GM21515 (cell line): ENCODE data around the gene HOXC4.
"Not testable (repeated sequence)": the region's sequence is repeated elsewhere in the genome, so short reads cannot be mapped to it uniquely, and the experiment has no call there.

Source experiments
- ATAC-seq: cut with Tn5 transposase; IDR thresholded peaks from one replicate; pipeline ENCODE4 v1.9.1; 2021; ENCODE audit not compliant: unreplicated experiment

Gene HOXC4

DNA sequence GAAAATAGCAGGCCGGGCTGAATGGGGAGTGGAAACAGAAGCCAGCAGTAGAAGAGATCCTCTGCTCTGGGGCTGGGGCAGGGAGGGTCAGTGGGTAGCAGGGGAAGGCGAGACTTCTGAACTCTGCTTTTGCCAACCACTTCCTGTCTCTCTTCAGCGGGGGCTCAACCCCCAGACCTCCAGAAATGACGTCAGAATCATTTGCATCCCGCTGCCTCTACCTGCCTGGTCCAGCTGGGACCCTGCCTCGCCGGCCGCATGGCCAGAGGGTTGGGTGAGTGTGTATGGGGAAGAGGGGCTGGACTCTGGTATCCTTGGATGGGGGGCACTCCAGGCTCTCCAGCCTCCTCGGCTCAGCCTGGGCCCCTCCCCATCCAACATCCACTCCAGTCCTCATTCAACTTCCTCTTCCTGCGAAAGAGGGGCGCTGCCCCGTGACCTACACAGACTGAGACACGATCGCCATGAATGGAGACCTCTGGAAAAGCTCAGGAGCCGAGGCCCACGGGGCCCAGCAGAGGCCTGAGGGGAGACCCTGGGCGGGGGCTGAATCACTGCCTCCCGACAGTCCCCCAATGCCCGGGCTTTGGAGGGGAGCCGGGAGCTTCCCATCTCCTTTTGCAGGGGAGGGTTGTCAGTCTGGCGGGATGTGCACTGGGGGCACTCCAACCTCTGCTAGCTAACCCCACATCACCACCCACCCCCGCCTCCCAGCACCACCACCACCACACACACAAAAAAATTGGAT is 458 bp upstream of the HOXC4 start:
- ATAC-seq = peak; percentile 58

DNA sequence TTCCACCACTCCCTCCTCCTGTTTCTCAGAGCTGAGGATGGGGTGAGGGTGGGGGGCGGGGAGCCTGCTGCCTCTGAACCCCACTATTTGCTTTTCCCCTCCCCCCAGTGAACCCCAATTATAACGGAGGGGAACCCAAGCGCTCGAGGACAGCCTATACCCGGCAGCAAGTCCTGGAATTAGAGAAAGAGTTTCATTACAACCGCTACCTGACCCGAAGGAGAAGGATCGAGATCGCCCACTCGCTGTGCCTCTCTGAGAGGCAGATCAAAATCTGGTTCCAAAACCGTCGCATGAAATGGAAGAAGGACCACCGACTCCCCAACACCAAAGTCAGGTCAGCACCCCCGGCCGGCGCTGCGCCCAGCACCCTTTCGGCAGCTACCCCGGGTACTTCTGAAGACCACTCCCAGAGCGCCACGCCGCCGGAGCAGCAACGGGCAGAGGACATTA is 1.1 kb downstream of the HOXC4 start:
- ATAC-seq = no peak

DNA sequence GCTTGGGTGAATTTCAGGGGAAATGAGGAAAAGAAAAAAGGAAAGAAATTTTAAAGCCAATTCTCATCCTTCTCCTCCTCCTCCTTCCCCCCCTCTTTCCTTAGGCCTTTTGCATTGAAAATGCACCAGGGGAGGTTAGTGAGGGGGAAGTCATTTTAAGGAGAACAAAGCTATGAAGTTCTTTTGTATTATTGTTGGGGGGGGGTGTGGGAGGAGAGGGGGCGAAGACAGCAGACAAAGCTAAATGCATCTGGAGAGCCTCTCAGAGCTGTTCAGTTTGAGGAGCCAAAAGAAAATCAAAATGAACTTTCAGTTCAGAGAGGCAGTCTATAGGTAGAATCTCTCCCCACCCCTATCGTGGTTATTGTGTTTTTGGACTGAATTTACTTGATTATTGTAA is 1.9 kb downstream of the HOXC4 start:
- ATAC-seq = no peak

DNA sequence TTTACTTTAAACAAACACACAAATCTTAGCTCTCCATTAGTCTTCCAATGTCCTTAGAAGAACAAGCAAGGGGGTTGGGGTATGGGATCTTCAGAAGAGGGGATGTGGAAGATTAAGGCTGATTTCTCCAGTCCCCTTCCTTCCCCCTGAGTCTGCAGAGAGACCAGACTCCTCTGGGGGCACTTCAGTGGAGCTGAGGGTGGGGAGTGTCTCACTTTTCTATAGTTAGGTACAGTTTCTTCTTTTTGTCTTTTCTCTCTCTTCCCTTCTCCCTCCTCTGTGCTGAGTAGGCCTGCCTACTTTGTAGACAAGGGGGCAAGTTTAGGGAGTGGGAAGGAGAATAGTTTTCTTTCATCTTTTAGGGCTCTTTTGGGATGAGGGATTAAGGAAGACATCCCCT is 2.5 kb downstream of the HOXC4 start:
- ATAC-seq = no peak

DNA sequence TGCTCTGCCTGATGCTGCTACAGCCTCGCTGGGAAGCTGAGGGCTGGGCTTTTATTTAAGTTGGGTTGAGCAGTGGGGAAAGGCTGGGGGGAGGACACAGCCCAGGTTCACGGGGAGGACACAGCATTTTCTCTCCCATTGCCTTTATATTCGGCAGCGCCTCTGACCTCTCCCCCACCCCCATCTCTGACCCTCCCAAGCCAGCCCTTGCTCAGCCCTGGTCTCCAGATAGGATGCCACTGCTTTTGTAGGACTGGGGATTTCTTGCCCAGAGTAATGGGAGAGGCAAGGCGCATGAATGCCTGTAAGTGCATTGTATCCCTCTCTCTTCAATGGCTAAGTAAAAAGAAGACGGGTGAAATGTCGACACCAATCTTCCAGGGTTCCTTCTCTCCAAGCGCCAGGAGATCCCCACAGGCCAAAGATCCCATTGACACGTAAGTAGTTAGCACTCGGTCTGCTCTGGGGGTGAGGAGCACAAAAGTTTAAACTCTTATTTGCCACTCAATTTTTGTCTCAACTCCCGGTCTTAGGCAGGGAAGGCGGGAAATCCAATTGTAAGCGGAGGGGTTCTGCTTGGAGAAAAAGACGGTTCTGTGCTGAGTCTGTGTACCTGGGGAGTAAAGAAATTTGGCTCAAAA is 4.6 kb downstream of the HOXC4 start:
- no peak for ATAC-seq

DNA sequence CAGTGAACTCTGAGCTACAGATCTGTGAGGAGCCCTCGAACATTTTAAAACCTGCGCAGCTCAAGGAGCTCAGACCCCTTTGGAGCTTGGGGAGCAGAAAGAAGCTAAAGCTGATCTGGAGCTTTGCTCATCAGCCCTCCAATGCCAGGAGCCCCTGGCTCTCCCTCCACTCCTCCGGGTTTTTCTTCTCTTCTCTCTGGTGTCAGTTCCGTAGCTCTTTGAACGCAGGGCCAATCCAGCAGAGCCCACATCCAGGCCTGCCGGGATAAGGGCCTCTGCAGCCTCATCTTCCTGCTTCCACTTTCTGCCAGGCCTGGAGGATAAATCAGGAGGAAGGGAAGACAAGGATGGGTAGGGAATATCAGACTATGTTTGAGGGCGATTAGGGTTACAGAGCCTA is 6.0 kb downstream of the HOXC4 start:
- no peak for ATAC-seq

DNA sequence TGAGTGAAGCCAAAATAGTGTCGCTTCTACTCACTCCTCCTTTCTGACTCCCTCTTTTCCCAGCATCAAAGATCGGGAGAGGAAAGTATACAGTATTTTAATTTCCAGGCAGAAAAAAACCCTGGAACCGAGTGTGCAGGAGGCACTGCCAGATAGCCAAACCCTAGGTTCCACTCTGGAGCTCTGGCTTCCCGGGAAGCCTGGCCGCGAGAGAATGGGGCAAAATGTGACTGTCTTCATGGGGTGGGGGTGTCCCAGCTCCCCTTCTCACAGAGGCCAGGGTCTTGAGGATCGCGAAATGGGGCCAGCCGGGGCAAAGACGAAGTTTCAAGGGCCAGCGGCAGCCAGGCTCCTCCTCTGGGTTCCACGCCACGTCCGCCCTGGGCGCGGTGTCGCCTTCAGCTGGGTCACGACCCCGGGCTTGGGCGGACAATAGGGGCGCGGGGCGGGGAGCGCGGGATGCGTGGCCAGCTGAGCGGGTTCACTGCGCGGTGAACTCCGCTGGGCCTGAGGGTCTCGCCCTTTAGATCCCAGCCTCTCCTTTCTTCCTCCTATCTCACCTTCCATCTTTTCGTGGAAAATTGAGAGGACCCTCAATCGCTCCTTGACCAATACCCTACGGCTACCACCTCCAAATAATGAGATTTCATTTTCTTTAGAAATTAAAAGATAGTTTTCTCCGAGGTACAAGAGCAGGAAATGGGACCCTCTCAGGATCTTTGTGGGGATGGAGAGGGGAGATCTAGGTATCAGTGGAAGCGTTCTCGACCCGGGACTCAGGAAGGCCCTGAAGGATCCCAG is 6.7 kb downstream of the HOXC4 start:
- ATAC-seq = no peak

DNA sequence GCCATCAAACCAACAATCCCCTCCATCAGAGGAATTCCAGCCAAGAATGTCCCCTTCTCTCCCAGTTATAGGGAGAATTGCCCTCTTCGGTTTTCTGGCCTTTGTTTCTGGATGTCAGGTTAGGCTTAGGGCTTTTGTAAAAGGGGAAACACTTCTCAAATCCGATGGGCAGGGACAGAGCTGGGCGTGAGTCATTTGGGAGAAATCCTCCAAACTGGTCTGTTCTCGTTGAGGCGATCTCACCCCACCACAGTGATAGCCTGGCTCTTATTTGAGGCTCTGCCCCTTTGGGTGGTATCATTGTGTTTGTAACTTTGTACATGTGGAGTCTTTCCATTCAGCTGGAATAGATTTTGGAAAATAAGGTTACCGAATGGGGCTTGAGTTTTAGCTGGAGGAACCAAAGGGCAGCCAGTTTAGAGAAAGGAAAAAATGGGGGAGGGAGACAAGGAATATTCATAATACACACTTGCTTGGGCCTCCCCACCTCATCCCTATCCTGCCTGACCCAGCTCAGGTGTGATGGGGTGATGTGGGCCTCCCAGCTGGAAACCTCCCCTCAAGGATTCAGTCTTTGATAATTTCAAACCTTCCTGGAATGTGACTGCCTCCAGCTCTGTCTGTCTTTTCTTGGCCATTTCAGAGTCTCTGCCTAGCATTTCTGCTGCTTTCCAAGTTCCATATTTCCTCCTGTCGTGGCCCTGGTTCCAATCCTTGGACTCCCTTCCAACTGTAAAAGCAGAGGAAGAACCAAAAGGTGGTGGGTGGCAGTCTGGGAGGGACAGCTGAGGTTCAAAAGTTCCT is 7.5 kb downstream of the HOXC4 start:
- no peak for ATAC-seq

DNA sequence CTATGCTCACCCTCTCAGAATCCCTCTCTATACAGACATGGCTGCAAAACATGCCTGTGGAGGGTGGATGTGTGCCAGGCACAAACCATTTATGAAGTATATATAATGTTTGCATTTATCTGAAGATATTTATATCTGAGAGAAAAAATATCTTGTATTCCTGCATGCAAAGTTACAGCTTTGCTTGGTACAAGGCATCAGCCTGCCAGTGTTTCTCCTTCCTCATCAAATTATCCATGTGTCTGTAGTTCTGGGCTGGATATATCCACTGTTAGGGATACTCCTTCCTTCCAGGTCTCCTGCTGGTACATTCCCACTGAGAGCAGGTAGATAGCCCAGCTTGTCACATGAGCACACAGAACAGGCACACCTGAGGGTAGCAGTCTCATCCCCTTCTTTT is 12.0 kb downstream of the HOXC4 start:
- no peak for ATAC-seq

DNA sequence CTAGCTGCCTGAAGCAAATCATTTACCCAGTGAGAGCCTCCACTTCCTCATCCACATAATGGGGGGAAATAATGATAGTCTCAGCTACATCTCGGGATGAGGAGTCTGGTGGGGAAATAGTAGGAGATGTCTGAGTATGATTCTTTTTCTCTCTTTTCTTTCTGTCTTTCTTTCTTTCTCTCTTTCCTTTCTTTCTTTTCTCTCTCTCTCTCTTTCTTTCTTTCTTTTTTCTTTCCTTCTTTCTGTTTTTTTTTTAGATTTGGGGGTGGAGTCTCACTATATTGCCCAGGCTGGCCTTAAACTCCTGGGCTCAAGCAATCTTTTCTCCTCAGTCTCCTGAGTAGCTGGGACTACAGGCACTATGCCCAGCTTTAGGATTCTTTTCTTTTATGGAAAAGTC is 12.8 kb downstream of the HOXC4 start:
- no peak for ATAC-seq

DNA sequence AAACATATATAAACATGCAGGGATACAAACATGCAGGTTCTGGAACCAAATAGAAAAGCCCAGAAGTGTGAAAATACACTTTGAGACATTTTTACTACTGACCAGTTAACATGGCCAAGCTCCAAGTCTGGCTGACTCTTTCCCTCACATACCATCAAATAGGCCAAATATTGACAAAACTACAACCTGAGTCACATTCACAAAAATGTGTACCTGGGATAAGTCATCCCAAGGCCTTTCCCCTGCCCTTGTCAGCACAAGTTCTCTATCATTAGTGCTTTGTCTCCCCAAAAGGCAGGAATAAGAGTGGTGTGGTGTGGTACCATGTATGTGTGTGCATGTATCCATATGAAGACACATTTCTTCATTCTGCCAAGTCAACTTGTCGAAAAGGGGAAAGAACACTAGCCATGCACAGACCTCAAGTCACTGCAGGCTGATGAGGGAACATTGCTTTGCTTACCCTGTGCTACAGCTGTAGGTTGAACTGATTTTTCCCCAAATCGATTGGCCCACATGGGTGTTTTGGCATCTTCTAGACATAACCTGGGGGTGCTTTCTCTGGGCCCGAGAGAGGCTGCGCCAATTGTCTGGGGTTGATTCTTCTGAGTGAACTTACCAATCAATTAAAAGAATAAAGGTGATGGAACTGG is 14.9 kb downstream of the HOXC4 start:
- ATAC-seq = no peak

DNA sequence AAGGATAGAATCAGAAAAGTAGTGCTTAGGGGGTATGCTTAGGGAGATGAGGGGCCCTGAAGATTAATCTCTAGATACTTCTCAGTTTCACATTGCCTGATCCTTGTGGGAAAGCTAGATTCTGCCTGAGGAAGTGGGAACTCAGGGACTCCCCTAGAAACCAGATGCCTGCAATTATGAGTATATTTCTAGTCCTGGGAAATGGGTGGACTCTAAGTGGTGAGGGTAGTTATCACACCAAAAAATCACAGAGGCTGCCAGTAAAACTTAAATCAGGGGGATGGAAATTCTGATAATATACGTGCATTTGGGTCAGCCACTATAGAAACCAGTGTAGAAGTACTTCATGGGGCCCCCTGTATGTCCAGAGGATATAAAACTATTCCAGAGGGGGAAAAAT is 18.3 kb downstream of the HOXC4 start:
- ATAC-seq = no peak

DNA sequence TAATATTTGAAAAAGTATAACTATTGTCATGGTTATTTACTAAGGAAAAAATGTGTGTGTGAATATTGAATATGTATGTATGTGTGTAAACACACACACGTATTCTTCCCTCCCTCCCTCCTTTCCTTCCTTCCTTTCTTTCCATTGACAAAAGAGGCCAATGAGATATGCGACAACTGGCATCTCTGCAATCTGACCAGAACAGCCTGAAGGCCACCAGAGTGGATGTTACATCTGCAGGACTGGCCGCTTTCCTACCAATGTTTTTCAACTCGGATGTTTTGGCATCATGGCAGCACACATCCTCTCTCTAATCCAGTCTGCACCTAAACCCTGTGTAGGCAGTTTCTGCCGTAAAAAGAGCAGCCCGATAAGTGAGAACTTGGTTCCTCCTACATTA is 20.7 kb downstream of the HOXC4 start:
- no peak for ATAC-seq

DNA sequence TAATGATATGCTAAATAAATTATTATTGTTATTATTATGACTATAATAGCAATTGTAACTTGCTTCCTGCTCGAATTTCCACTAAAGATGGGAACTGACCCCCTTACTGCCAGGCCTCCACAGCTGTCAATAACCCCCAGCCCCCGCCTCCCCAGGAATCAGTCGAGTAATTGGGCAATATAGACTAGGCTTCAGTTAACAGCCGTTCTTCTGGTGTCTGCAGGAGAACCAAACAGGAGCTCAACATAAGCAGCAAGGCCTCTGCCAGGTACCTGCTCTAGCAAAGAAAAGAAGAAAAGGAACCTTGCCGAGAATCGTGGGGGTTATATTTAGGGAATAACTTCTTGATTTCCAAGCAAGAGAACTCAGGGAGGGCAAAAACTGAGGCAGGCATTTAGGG is 21.8 kb downstream of the HOXC4 start:
- no peak for ATAC-seq

DNA sequence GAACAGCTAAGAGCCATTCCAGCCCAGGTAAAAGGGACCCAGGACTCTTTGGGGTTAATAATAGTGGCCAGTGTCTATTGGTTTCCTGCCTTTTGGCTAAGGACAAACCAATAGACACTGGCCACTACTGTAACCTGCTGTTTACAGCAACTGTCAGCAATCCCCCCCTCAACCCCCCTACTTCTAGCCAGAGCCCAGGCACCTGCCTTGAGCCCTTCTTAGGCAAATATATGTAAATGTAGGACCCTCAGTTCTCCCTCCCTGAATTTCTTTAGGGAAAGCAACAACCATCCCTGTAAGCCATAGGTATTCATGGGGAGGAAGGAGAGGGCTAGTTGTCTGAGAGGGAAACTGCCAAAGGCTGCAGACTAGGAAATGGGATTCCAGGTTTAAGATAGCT is 22.3 kb downstream of the HOXC4 start:
- no peak for ATAC-seq

DNA sequence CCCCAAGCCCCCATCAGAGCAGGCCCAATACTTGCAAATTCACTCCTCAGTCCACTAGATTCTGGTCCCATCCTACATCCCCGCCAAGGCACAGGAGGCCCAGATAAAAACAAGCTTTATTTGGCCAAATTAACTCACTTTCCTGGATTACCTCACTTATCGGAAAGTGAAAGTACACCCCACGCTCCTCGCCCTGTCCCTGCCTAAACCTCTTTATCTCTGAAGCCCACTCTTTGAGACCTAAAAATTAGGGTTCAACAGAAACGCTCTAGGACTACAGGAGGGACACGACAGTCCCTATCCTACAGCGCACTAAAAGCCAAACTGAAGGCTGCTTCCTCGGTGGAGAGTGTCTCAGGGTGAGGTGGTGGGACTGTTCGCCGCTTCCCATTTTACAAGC is 24.2 kb downstream of the HOXC4 start:
- not testable (repeated sequence) for ATAC-seq

DNA sequence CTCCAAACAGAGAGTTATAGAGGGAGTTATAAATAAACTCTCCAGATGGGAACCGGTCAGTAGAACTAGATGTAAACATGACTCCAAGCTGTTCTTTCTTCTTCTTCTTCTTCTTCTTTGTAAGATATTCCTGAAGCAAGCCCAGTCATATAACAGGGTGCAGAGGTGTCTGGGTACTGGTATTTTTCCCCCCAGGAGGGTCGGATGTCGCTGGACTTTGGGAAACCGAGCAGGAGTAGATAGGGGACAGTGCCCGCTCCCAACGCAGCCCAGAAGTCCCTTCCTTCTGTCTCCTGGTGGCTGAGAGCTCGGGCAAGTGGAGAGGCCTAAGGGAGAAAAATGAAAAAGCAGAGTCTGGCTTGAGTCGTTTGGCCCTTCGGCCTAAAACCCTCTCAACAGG is 25.5 kb downstream of the HOXC4 start:
- not testable (repeated sequence) for ATAC-seq

DNA sequence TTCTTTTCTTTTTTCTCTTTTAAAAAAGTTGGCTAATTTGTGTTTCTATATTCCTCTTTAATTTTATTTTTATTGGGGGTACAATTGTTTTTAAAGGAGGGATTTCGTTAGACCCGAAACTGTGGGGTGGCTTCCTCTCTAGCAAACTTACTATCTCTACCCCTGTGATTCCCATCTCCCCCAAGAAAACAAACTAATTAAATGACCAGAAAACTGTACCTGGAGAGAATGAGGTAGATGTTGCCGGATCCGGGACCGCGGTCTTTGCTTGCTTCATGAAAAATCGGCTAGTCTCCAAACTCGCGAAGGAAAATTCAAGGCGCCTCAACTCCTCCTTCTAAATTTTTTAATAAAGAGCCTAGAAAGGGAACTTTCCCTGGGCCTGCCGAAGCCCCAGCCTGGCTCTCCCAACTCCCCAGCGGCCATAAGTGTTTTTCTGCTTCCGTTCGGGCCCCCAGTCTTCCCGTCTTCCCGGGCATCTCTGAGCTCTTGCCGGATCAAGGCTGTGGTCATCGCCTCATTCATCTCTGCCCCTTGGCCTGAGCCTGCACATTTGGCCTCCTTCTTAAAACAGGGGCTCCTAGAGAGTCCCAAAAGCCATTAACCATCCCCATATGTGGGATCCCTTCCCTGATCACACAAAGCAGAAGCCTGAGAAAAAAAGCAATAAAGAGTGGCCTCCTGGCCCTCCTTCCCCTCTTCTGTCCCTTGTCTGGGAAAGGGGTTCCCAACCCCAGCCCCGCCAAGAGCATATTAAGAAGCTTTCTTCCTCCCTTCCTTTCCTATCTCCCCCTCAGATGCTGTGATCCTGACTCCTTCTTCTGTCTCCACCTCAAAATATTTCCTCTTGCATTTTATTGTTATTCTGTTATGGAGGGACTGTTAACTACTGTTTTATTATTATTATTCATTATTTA is 26.6 kb downstream of the HOXC4 start:
- ATAC-seq = not testable (repeated sequence)

DNA sequence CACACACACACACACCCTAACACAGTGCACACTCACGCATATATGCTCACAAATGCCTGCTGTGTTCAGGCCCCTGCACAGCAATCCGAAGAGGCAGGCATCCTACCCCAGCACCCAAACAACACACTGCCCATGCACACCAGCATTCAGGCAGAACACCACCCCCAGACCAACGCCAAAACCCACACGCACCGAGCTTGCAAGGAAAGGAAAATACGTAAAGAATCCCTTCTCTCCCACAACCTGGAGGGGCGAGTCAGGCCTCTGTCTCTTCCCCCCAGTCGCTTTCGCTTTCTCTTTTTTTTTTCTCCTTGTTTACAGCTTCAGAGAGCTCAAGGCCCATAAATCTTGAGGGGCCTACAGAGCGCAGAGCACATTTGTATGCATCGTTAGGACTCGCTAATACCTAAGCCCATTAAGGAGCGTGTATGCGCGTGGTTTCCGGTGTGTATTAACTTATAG is 27.4 kb downstream of the HOXC4 start:
- ATAC-seq = not testable (repeated sequence)
